Astrocyte (in vitro differentiated cells and primary cell): ENCODE measurements around the gene MIER1. TPM values are rescaled to one million over a fixed set of nuclear protein-coding genes. Genes with fewer than 3 reads are reported as not detected.

Experiments used
- DNase-seq: peaks from one replicate; pipeline ENCODE4 v3.0.0-alpha.2; 2010; ENCODE audit warnings: low read depth
- FAIRE-seq: peaks from 2 replicates; lab custom pipeline; 2011; peaks lifted over from hg19 to GRCh38; lab: Jason Lieb, UNC
- H2AFZ ChIP-seq: 2 replicates; pipeline ENCODE4 v1.6.0; 2012; ENCODE audit warnings: low read depth, low read length, inconsistent platforms
- H3K27ac ChIP-seq: 2 replicates; pipeline ENCODE4 v1.5.1; 2011; ENCODE audit warnings: low read depth, low read length, inconsistent platforms
- H3K27me3 ChIP-seq: 2 replicates; pipeline ENCODE4 v1.6.0; 2011; ENCODE audit warnings: low read length, inconsistent platforms; ENCODE audit not compliant: insufficient read depth
- H3K36me3 ChIP-seq: 2 replicates; pipeline ENCODE4 v1.5.1; 2011; ENCODE audit warnings: low read length, inconsistent platforms; ENCODE audit not compliant: insufficient read depth
- H3K4me1 ChIP-seq: 2 replicates; pipeline ENCODE4 v1.5.1; 2011; ENCODE audit warnings: low read length, inconsistent platforms; ENCODE audit not compliant: insufficient read depth
- H3K4me2 ChIP-seq: 2 replicates; pipeline ENCODE4 v1.6.0; 2012; ENCODE audit warnings: low read length, inconsistent platforms
- H3K4me3 ChIP-seq: 2 replicates; pipeline ENCODE4 v1.5.1; 2011; ENCODE audit warnings: low read depth, mild to moderate bottlenecking, low read length, inconsistent platforms; ENCODE audit not compliant: insufficient read depth
- H3K79me2 ChIP-seq: 2 replicates; pipeline ENCODE4 v1.6.0; 2012; ENCODE audit warnings: mild to moderate bottlenecking, low read length, inconsistent platforms; ENCODE audit not compliant: insufficient read depth
- H3K9ac ChIP-seq: 2 replicates; pipeline ENCODE4 v1.6.0; 2012; ENCODE audit warnings: mild to moderate bottlenecking, low read length, inconsistent platforms
- H3K9me3 ChIP-seq: 2 replicates; pipeline ENCODE4 v1.5.1; 2012; ENCODE audit warnings: low read depth, mild to moderate bottlenecking, low read length, inconsistent platforms; ENCODE audit not compliant: insufficient read depth
- H4K20me1 ChIP-seq: 2 replicates; pipeline ENCODE4 v1.6.0; 2012; ENCODE audit warnings: low read length, inconsistent platforms; ENCODE audit not compliant: insufficient read depth
- H3K27ac Mint-ChIP-seq: one replicate; pipeline ENCODE4 v1.8.0; 2021; ENCODE audit warnings: mild to moderate bottlenecking, mixed read lengths; ENCODE audit not compliant: unreplicated experiment
- H3K27me3 Mint-ChIP-seq: one replicate; pipeline ENCODE4 v1.8.0; 2021; ENCODE audit warnings: low read depth, mixed read lengths; ENCODE audit not compliant: unreplicated experiment
- H3K36me3 Mint-ChIP-seq: one replicate; pipeline ENCODE4 v1.8.0; 2021; ENCODE audit warnings: low read depth, mixed read lengths; ENCODE audit not compliant: unreplicated experiment
- H3K4me1 Mint-ChIP-seq: one replicate; pipeline ENCODE4 v1.8.0; 2021; ENCODE audit warnings: low read depth, mixed read lengths; ENCODE audit not compliant: unreplicated experiment
- H3K4me3 Mint-ChIP-seq: one replicate; pipeline ENCODE4 v1.8.0; 2021; ENCODE audit warnings: mild to moderate bottlenecking, moderate library complexity, mixed read lengths; ENCODE audit not compliant: unreplicated experiment
- H3K9me3 Mint-ChIP-seq: one replicate; pipeline ENCODE4 v1.8.0; 2021; ENCODE audit warnings: mild to moderate bottlenecking, mixed read lengths; ENCODE audit not compliant: unreplicated experiment
- CTCF ChIP-seq: IDR thresholded peaks from 2 replicates; pipeline ENCODE4 v1.5.1; 2011; ENCODE audit warnings: low read depth, mild to moderate bottlenecking, inconsistent platforms, low read length, moderate library complexity; ENCODE audit not compliant: insufficient read depth
- EZH2 ChIP-seq: IDR thresholded peaks from 2 replicates; pipeline ENCODE4 v1.6.1; 2012; ENCODE audit warnings: mild to moderate bottlenecking, low read length, inconsistent platforms; ENCODE audit not compliant: insufficient read depth
- total RNA-seq: library from RNA; stranded (reverse); gene quantifications from 2 replicates; pipeline ENCODE4 v1.2.1, GENCODE V29; 2021

Gene MIER1
- total RNA-seq, 1 donor from 2014 or later, result 40.2 TPM

DNA sequence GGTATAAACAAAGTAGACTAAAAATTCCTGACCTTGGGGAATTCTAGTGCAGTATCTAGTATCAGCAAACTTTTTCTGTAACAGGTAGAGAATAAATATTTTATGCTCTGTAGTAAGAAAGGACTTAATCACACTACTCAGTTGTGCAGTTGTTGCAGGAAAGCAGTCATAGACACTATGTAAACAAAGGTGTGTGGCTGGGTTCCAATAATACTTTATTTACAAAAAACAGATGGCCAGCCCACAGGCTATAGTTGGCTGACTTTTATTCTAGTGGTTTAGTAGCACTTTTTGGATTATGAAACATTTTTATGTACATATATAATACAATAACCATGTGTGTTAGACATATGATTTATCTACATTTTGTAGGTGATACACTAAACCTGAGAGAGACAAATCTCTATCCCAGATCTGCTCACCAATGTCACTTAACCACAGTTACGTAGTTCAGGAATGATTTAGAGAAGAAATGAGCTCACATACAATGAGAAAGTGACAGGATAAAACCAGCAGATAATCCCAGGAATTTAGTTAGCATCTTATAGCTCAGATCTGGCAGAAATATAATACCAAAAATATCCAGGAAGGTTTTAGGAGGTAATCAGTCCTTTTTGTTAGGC is 56.1 kb downstream of the MIER1 start:
- Histone ChIP-seq H3K9me3 (no peaks in the 10 kb centered on the region), H2AFZ (no peak overlapping the region), H3K79me2 (no peaks in the 10 kb centered on the region), H4K20me1 (no peaks in the 10 kb centered on the region), H3K4me2 (no peak overlapping the region), H3K27ac (no peak overlapping the region), H3K36me3 (peaks cover 62% of the 10 kb centered on the region), H3K9ac (no peak overlapping the region), H3K4me1 (no peaks in the 10 kb centered on the region), H3K27me3 (no peaks in the 10 kb centered on the region), H3K4me3 (no peak overlapping the region)
- Mint-ChIP-seq H3K27ac (no peak overlapping the region), H3K36me3 (no peaks in the 10 kb centered on the region), H3K9me3 (no peaks in the 10 kb centered on the region), H3K27me3 (no peaks in the 10 kb centered on the region), H3K4me3 (no peak overlapping the region), H3K4me1 (no peaks in the 10 kb centered on the region)
- TF ChIP-seq CTCF (no peak), EZH2 (no peak)
- DNase-seq, result no peak
- no peak for FAIRE-seq

DNA sequence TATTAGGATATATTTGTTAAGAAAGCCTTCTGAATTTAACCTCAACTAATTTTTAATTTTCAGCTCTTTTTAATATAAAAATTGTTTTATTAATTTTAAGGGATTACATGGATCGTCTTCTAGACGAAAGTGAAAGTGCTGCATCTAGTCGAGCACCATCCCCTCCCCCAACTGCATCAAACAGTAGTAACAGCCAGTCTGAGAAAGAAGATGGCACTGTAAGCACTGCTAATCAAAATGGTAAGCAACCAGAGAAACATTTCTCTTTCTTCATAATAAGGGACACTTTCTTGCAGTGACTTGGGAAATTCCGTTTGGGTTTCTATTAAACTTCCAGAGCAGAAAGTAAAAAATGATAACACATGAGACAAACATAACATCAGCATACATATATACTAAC is 56.9 kb downstream of the MIER1 start:
- no peak overlapping the region for H3K4me3 Mint-ChIP-seq
- H3K27ac ChIP-seq, result no peak overlapping the region

More for the DNA sequence above, 56.9 kb downstream of the MIER1 start:
- H3K79me2 ChIP-seq, result no peaks in the 10 kb centered on the region
- H3K9me3 Mint-ChIP-seq, result no peaks in the 10 kb centered on the region
- H3K27ac Mint-ChIP-seq, result no peak overlapping the region
- no peak overlapping the region for H3K4me3 ChIP-seq
- no peaks in the 10 kb centered on the region for H3K36me3 Mint-ChIP-seq
- H2AFZ ChIP-seq, result no peak overlapping the region
- no peaks in the 10 kb centered on the region for H3K27me3 ChIP-seq
- no peak overlapping the region for H3K9ac ChIP-seq
- DNase-seq, result no peak
- TF ChIP-seq CTCF (no peak), EZH2 (no peak)
- peaks cover 4% of the 10 kb centered on the region for H3K4me1 Mint-ChIP-seq
- H3K4me2 ChIP-seq, result no peak overlapping the region
- H3K9me3 ChIP-seq, result no peaks in the 10 kb centered on the region
- no peaks in the 10 kb centered on the region for H3K4me1 ChIP-seq
- H3K36me3 ChIP-seq, result peaks cover 59% of the 10 kb centered on the region
- FAIRE-seq, result no peak
- no peaks in the 10 kb centered on the region for H3K27me3 Mint-ChIP-seq
- H4K20me1 ChIP-seq, result no peaks in the 10 kb centered on the region
